Mesenchymal stem cell (in vitro differentiated cells and primary cell): ENCODE measurements around the gene ASB10.
A peak's percentile ranks its signal among the peaks of the same experiment; 100 is the strongest.

Source experiments
- DNase-seq: peaks from one replicate; pipeline ENCODE4 v3.0.0-alpha.2; 2013
- H2AFZ ChIP-seq: one replicate; pipeline ENCODE4 v1.6.1; 2013; ENCODE audit warnings: low read depth, mild to moderate bottlenecking, control low read depth, inconsistent platforms, low read length, moderate library complexity
- H2AK5ac ChIP-seq: 2 replicates; pipeline ENCODE4 v1.6.1; 2013; ENCODE audit warnings: low read length, moderate library complexity, mild to moderate bottlenecking, inconsistent platforms; ENCODE audit not compliant: severe bottlenecking
- H2BK120ac ChIP-seq: one replicate; pipeline ENCODE4 v1.6.1; 2013; ENCODE audit warnings: low read depth, mild to moderate bottlenecking, inconsistent platforms, low read length, moderate library complexity
- H2BK12ac ChIP-seq, 2 experiments: one replicate each; pipeline ENCODE4 v1.6.1; 2013; ENCODE audit warnings: inconsistent platforms in 2 of 2, low read length in 2 of 2, mild to moderate bottlenecking in 2 of 2, moderate library complexity in 2 of 2, control low read depth in 1 of 2
- H2BK15ac ChIP-seq: one replicate; pipeline ENCODE4 v1.6.1; 2013; ENCODE audit warnings: mild to moderate bottlenecking, low read depth, inconsistent platforms; ENCODE audit not compliant: poor library complexity, severe bottlenecking
- H2BK5ac ChIP-seq: 2 replicates; pipeline ENCODE4 v1.6.1; 2013; ENCODE audit warnings: low read depth, mild to moderate bottlenecking, low read length, control low read depth, inconsistent platforms; ENCODE audit not compliant: poor library complexity, severe bottlenecking
- H3K14ac ChIP-seq, 2 experiments: one replicate each; pipeline ENCODE4 v1.6.1; 2013; ENCODE audit warnings: inconsistent platforms in 2 of 2, low read length in 2 of 2, control low read depth in 1 of 2, mild to moderate bottlenecking in 1 of 2, moderate library complexity in 1 of 2
- H3K18ac ChIP-seq, 2 experiments: one replicate each; pipeline ENCODE4 v1.6.1; 2013; ENCODE audit warnings: inconsistent platforms in 2 of 2, low read length in 2 of 2, control low read depth in 1 of 2, low read depth in 1 of 2, mild to moderate bottlenecking in 1 of 2
- H3K23ac ChIP-seq, 2 experiments: one replicate each; pipeline ENCODE4 v1.6.1; 2013; ENCODE audit warnings: inconsistent platforms in 2 of 2, low read length in 2 of 2, mild to moderate bottlenecking in 2 of 2, moderate library complexity in 2 of 2, control low read depth in 1 of 2
- H3K27ac ChIP-seq: 2 replicates; pipeline ENCODE4 v1.5.1; 2013; ENCODE audit warnings: mild to moderate bottlenecking, moderate library complexity, low read length, control low read depth, inconsistent platforms; ENCODE audit not compliant: poor library complexity, severe bottlenecking
- H3K27me3 ChIP-seq, 2 experiments: 2 replicates each; pipeline versions ENCODE4 v1.6.1 to v1.7.0; 2013; ENCODE audit warnings: low read length in 2 of 2, mild to moderate bottlenecking in 2 of 2, moderate library complexity in 2 of 2, control low read depth in 1 of 2, inconsistent platforms in 1 of 2; ENCODE audit not compliant: control insufficient read depth in 1 of 2, insufficient read depth in 1 of 2
- H3K36me3 ChIP-seq, 2 experiments: 2 replicates each; pipeline versions ENCODE4 v1.6.1 to v1.7.0; 2013; ENCODE audit warnings: low read length in 2 of 2, control low read depth in 1 of 2, inconsistent platforms in 1 of 2, low read depth in 1 of 2, mild to moderate bottlenecking in 1 of 2; ENCODE audit not compliant: insufficient read depth in 2 of 2, control insufficient read depth in 1 of 2
- H3K4ac ChIP-seq, 2 experiments: one replicate each; pipeline ENCODE4 v1.6.1; 2013; ENCODE audit warnings: inconsistent platforms in 2 of 2, low read length in 2 of 2, mild to moderate bottlenecking in 2 of 2, moderate library complexity in 2 of 2, control low read depth in 1 of 2, low read depth in 1 of 2
- H3K4me1 ChIP-seq: 2 replicates; pipeline ENCODE4 v1.6.1; 2013; ENCODE audit warnings: low read depth, low read length, control low read depth; ENCODE audit not compliant: control insufficient read depth, insufficient read depth
- H3K4me2 ChIP-seq: 2 replicates; pipeline ENCODE4 v1.6.1; 2013; ENCODE audit warnings: low read length, mild to moderate bottlenecking, inconsistent platforms; ENCODE audit not compliant: poor library complexity, severe bottlenecking
- H3K4me3 ChIP-seq, 2 experiments: 2 replicates each; pipeline versions ENCODE4 v1.5.1 to v1.7.0; 2013; ENCODE audit warnings: low read length in 2 of 2, mild to moderate bottlenecking in 2 of 2, control low read depth in 1 of 2, low read depth in 1 of 2; ENCODE audit not compliant: insufficient read depth in 1 of 2
- H3K79me1 ChIP-seq: replicated peaks from 2 replicates; pipeline ENCODE4 v1.6.1; 2013; ENCODE audit warnings: mild to moderate bottlenecking, control low read depth, low read length, inconsistent platforms; ENCODE audit not compliant: poor library complexity, severe bottlenecking
- H3K9ac ChIP-seq: 2 replicates; pipeline ENCODE4 v1.7.0; 2013; ENCODE audit warnings: mild to moderate bottlenecking, low read length, moderate library complexity
- H3K9me3 ChIP-seq: 2 replicates; pipeline ENCODE4 v1.7.0; 2013; ENCODE audit warnings: mild to moderate bottlenecking, low read length; ENCODE audit not compliant: control insufficient read depth
- H4K8ac ChIP-seq: one replicate; pipeline ENCODE4 v1.6.1; 2013; ENCODE audit warnings: inconsistent platforms, mild to moderate bottlenecking, low read length, moderate library complexity
- H4K91ac ChIP-seq: one replicate; pipeline ENCODE4 v1.6.1; 2013; ENCODE audit warnings: mild to moderate bottlenecking, low read length, inconsistent platforms
- WGBS: methylation state at CpG from one replicate; pipeline ENCODE4 v1.1.7; 2013; ENCODE audit warnings: mixed read lengths; 5-methylcytosine and 5-hydroxymethylcytosine counted together

Gene ASB10

DNA sequence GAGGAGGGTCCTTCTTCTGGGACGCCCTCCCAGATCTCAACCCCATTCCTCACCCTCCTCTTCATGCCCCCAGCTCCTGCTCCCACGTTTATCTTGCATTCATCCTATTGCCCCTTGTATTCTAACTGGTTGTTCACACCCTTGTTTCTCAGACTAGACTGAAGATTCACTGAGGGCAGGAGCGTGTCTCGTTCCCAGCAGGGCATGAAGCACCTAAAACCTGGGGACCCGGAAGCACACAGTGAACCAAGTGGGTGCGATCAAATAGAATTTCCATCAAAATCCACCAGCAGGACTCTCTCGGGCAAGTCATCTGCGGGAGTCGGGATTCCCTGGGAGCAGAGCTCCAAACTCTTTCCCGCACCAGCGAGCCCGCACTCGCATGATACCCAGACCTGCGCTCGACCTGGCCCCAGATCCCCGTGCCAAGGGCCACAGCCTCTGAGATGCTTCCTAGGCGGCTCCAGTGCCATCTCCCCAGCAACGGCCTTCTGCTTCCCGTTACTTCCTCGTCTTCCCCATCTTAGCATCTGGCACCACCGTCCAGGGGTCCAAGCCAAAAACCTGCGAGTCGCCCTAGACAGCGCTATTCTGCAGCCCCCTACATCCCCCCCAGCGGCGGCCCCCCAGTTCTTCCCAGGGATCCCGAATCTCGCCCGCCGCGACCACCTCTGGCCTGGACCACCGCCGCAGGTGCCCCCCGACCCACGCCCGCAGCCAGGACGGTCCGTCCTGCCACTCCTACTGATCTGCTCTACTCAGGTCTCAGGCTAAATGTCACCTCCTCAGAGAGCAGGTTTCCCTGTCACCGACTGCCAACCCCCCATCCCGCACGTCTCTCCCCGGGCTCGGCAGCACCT, 13.4 kb downstream of the ASB10 start:
- no peak overlapping the region for H2BK12ac ChIP-seq
- H3K23ac ChIP-seq = no peak overlapping the region
- 93% methylated on average over 40 of the region's 43 CpGs for WGBS

DNA sequence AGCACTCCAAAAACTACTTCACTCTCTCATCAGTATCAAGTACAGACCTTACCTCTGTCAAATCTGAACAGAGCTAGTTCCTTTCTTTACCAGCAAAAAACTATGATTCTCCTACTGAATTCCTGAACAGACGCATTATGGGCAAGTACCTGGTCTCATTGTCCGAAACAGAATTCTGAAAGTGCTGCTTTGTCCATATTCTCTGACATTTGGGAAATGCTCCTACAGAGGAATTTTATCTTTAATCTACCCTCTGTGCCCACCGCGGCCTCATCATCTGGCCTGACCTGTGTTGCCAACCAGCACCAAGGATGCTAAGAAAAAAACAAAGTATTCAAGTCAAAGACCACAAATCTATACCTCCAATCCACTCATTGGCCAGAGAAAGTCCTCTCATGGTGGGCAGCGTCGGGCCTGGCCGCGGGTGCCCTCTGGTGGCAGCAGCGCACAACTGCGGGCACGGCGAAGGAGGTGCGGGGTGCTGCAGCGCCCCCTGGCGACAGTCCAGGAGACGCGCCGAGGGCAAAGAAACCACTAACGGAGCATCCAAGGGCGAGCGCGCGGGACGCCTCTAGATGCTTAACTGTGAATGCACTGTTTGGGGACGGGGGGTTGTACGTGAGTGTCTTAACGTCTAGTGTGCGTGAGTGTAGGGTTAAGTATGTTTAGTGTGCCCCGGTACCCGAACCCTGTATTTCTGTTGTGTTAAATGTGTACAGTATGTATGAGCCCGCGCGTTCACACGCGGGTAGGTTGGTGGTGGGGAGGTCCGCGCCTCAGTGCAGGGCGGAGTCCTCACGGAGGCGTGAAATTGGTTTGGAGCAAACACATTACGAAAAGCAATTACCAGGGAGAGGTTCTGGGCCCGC, 14.5 kb downstream of the ASB10 start:
- Histone ChIP-seq H3K36me3 (no peaks in the 10 kb centered on the region), H2AFZ (no peak overlapping the region), H3K27me3 (peaks cover 73 to 87% of the 10 kb centered on the region in 2 experiments), H2BK12ac (no peak overlapping the region), H2BK5ac (no peak overlapping the region), H3K4me1 (peaks cover 8% of the 10 kb centered on the region), H3K4me2 (no peak overlapping the region), H3K18ac (no peak overlapping the region), H4K8ac (no peak overlapping the region), H3K27ac (no peak overlapping the region), H3K79me1 (no peaks in the 10 kb centered on the region), H4K91ac (no peak overlapping the region), H2BK120ac (no peak overlapping the region), H3K9ac (no peak overlapping the region), H3K4me3 (no peak overlapping the region), H2BK15ac (no peak overlapping the region), H3K23ac (no peak overlapping the region), H3K4ac (no peak overlapping the region), H2AK5ac (no peak overlapping the region), H3K14ac (no peak overlapping the region), H3K9me3 (no peaks in the 10 kb centered on the region)
- 29% methylated on average over 42 of the region's 42 CpGs for WGBS
- peak; percentile 69 for DNase-seq

More for the DNA sequence above, 13.4 kb downstream of the ASB10 start:
- H2AFZ ChIP-seq = no peak overlapping the region
- no peaks in the 10 kb centered on the region for H3K79me1 ChIP-seq
- H3K4me1 ChIP-seq = no peaks in the 10 kb centered on the region
- no peak overlapping the region for H3K4me2 ChIP-seq
- H3K27me3 ChIP-seq = peaks cover 78 to 85% of the 10 kb centered on the region in 2 experiments
- H3K9ac ChIP-seq = no peak overlapping the region
- H2AK5ac ChIP-seq = no peak overlapping the region
- no peak overlapping the region for H3K4ac ChIP-seq
- no peak overlapping the region for H4K8ac ChIP-seq
- H3K4me3 ChIP-seq = no peak overlapping the region
- DNase-seq = no peak
- no peak overlapping the region for H3K14ac ChIP-seq
- H3K18ac ChIP-seq = no peak overlapping the region
- no peak overlapping the region for H2BK5ac ChIP-seq
- no peaks in the 10 kb centered on the region for H3K36me3 ChIP-seq
- H2BK120ac ChIP-seq = no peak overlapping the region
- H3K9me3 ChIP-seq = no peaks in the 10 kb centered on the region
- no peak overlapping the region for H2BK15ac ChIP-seq
- no peak overlapping the region for H4K91ac ChIP-seq
- H3K27ac ChIP-seq = no peak overlapping the region

- H3K9me3 ChIP-seq = no peaks in the 10 kb centered on the region
- peaks cover 75 to 92% of the 10 kb centered on the region in 2 experiments for H3K27me3 ChIP-seq
- H3K4me2 ChIP-seq = no peak overlapping the region
- H3K4me1 ChIP-seq = peaks cover 16% of the 10 kb centered on the region
- H3K18ac ChIP-seq = no peak overlapping the region
- H4K91ac ChIP-seq = no peak overlapping the region
- no peak overlapping the region for H2BK5ac ChIP-seq
- no peak overlapping the region for H2AFZ ChIP-seq
- no peak overlapping the region for H2AK5ac ChIP-seq
- no peak overlapping the region for H3K14ac ChIP-seq
- no peak overlapping the region for H3K4ac ChIP-seq
- no peak overlapping the region for H4K8ac ChIP-seq
- H2BK15ac ChIP-seq = no peak overlapping the region
- no peak overlapping the region for H2BK12ac ChIP-seq
- H2BK120ac ChIP-seq = no peak overlapping the region
- DNase-seq = no peak
- H3K4me3 ChIP-seq = no peak overlapping the region
- H3K36me3 ChIP-seq = no peaks in the 10 kb centered on the region
- H3K27ac ChIP-seq = no peak overlapping the region
- 28% methylated on average over 10 of the region's 10 CpGs for WGBS
- H3K79me1 ChIP-seq = no peaks in the 10 kb centered on the region
- H3K9ac ChIP-seq = no peak overlapping the region
- H3K23ac ChIP-seq = no peak overlapping the region
Measured at GRCh38 chr7:151168787-151169162, 18.3 kb downstream of the ASB10 start.
